Testis (tissue), 2 donors: ENCODE measurements around the gene NPC1L1.

Source experiments
- CTCF ChIP-seq, 3 experiments: fragments of 450-650 bp in 2 of 3; fragments of 200-600 bp in 1 of 3; sonication (generic) in 1 of 3; IDR thresholded peaks; one replicate each; pipeline ENCODE4 v1.5.1; 2016 to 2019; ENCODE audit warnings: antibody characterized with exemption in 3 of 3, mild to moderate bottlenecking in 2 of 3, moderate library complexity in 1 of 3
- POLR2A ChIP-seq: fragments of 450-650 bp; IDR thresholded peaks from one replicate; pipeline ENCODE4 v1.6.1; 2017; ENCODE audit warnings: antibody characterized with exemption, mild to moderate bottlenecking, moderate library complexity

GRCh38 chr7:44517175-44517574 lies 24.0 kb downstream of the NPC1L1 start:
- TF ChIP-seq CTCF (IDR thresholded peaks at IDR 0.05) (no peak), POLR2A (no peak)
